ENCODE results near the gene OSBPL2.

The OSBPL2 gene

GRCh38 chr20:62315773-62316172, 77.5 kb downstream of the OSBPL2 start:
- DNase-seq: no peak

DNA sequence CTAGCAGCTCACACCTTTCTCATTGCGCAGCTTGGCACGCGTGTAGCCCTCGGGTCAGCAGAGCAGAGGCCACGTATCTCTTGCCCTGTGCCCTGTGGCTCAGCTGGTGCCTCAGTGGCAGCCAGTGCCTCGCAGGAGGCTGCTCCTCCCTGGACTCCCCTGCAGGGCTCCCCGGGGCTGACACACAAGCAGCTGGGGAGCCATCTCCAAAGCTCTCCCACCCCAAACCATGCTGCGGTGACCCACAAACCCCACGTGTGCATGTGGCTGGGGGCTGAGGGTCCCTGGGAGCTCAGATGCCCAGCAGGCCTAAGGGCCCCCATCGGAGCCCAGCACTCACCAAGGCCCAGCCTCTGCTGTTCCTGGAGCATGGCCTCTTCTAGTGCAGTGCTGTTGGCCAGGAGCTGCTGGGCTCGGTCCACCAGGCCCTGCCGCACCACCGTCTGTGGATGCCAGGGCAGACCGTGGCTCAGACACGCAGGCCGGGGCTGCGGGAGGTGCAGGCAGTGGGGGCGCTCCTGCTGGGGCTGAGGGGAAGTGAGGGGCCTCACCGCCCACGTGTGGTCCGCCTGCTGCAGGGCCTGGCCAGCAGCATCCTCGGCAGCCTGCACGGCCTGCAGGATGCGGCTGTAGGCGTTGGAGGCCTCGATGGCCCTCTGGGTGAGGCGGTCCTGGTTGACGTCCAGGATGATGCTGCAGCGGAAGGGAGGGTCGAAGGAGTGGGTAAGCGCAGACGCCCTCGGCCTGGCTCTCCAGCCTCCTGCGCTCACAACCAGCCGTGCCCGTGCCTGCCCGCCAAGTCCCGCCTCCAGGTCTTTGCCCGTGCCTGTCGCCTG, 78.2 kb downstream of the OSBPL2 start:
- no peak for DNase-seq

GRCh38 chr20:62317167-62317655, 78.9 kb downstream of the OSBPL2 start:
- no peak for DNase-seq

- no peak for DNase-seq
Measured at GRCh38 chr20:62318400-62319345, 80.4 kb downstream of the OSBPL2 start.

GRCh38 chr20:62319346-62319909, 81.1 kb downstream of the OSBPL2 start:
- DNase-seq: no peak

DNA sequence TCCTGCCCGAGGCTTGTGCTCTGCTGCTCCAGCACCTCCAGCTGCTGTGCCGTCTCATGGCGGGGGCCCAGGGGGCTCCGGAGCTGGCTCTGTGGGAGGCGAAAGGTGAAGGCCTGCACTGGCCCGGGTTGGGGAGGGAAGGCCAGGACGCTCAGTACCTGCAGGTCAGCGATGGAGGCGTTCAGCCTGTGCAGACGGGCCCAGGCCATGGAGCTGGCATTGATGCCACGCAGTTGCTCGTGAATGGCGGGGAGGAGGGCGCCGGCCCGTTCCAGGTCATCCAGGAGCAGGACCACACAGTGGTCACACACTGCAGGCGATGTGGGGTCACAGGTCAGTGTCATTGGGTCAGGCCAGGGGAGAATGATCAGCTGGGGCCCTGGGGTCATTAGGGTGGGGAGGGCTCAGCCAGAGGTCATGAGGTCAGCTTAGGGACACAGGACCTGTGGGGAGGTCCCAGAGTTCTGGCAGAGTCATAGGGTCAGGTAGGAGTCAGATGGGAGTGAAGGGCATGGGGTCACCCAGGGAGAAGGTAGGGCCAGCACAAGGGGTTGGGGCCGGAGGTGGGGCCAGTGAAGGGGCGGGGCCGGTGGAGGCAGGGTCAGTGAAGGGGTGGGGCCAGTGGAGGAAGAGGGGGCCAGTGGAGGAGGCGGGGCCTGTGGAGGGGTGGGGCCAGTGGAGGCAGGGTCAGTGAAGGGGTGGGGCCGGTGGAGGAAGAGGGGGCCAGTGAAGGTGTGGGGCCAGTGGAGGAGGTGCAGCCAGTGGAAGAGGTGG, 82.4 kb downstream of the OSBPL2 start:
- DNase-seq: no peak

GRCh38 chr20:62321521-62321948, 83.2 kb downstream of the OSBPL2 start:
- no peak for DNase-seq

DNA sequence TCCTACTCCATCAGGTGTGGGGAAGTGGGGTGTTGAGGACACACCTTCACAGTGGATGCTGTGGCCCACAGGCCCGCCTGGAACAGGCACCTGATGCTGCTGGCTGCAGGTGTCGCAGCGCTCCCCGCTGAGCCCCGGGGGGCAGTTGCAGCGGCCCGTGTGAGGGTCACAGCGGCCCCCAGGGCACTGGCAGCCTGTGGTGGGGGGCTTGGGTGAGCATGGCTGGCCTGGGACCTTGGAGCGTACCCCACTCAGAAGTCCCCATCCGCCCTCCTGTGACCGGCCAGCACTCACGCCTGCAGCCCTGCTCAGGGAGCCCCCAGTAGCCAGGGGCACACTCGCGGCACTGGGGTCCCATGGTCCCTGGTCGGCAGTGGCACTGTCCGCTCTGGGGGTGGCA, 83.7 kb downstream of the OSBPL2 start:
- no peak for DNase-seq

DNA sequence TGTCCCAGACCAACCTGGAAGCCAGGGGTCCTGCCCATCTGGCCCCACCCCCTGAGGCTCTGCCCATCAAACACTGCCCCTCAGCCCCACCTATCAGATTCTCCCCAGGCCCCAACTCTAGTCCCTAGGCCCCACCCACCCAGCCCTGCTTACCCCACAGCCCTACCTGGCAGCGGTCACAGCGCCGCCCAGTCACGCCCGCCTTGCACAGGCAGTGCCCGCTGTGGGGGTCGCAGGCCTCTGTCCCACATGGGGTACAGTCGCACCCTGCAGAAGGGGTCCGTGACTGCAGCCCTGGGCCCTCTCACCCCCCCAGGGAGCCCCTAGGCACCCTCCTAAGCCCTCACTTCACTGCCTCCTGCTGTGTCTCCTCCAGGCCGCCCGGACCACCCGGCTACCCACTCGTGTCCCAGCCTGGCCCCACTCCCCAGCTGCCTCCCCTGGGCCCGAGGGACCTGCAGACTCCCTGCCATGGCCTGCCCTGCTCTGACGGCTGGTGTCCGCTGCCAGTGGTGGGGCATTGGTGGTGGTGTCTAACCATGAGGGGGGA, 84.2 kb downstream of the OSBPL2 start:
- no peak for DNase-seq

DNA sequence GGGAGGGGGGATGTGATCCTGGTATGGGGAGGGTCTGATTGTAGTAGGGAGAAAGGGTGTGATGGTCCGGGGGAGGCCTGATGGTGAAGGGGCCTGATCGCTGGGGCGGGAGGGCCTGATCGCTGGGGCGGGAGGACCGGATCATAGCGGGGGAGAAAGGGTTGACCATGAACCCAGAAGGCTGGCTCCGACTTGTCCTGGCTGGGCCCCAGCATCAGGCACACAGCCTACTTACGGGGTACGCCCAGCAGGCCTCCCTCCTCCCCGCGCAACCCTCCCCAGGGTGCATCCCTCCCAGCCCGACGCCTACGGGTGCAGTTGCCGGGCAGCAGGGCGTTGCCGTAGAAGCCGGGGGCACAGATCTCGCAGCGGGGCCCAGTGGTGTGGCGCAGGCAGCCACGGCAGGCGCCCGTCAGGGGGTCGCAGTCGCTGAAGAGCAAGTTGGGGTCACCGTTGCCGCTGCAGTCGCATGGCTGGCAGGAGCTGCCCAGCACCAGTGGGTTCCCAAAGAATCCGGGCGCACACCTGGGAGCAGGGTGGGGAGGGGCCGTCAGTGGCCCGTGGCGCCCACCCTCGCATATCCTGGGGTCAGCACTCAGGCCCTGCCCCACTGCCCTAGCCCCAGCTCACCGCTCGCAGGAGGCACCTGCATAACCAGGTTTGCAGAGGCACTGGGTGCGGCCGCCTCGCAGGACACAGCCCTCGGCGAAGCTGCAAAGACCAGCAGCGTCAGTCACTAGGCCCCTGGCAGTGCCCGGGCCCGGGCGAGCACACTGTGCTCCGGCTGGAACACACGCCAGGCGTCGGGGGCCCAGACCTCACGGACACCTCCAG, 85.0 kb downstream of the OSBPL2 start:
- DNase-seq: no peak

DNA sequence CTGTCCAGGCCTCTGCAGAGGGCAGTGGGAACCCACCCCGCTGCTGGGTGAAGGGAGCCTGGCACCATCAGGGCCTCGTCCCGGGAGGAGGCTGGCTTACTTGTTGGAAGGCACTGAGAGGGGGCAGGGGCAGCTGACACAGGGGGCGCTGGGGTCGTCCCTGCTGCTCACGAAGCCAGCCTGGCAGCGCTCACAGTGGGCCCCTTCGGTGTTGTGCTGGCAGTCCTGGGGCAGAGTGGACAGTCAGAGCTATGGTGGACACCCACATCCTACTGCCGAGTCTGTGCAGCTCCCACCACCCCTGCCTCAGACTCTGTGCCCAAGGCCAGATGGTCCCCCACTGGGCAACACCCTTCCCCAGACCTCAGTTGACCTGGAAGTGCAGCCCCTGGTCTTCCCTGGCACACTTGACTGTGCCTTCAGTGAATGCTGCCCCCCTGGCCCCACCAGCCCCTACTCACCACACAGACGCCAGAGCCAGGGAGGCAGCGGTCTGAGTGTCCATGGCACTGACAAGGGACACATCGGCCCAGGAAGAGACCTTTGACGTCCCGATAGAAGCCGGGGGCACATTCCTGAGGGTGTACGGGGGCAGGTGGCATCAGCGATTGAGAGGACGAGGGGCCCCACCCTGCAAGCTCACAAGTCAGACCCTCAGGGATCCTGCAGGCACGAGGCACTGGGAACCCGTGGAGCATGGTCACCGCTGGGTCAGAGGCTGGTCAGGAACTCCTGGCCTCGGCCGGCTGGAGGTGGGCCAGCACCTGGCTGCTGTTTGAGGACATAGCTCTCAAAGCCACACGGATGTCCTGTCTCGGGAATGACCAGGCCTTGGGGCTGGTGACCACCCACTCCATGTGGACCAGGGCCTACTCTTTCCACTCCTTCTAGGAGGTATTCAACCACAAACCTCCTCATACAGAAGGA, 85.9 kb downstream of the OSBPL2 start:
- DNase-seq: no peak

GRCh38 chr20:62325172-62325905, 87.0 kb downstream of the OSBPL2 start:
- no peak for DNase-seq

GRCh38 chr20:62326559-62326958, 88.2 kb downstream of the OSBPL2 start:
- DNase-seq: no peak

- DNase-seq: no peak
Measured at GRCh38 chr20:62326959-62327725, 88.8 kb downstream of the OSBPL2 start.

- DNase-seq: no peak
Measured at GRCh38 chr20:62327726-62328495, 89.6 kb downstream of the OSBPL2 start.

GRCh38 chr20:62328684-62329388, 90.5 kb downstream of the OSBPL2 start:
- no peak for DNase-seq

All from CD4-positive, alpha-beta T cell treated with Interleukin-6 for 4 hours (primary cell).